Upper lobe of left lung (tissue), 4 donors: ENCODE results near the gene MANEAL.

Experiments used
- EP300 ChIP-seq, 4 donors: sonication (generic); formaldehyde crosslinking; IDR thresholded peaks; one replicate each; pipeline ENCODE4 v1.5.1; 2017; ENCODE audit warnings: antibody characterized with exemption in 4 of 4, control low read depth in 2 of 4
- POLR2A ChIP-seq, 4 donors: fragments of 450-650 bp; IDR thresholded peaks; one replicate each; pipeline ENCODE4 v1.5.1; 2016 to 2017; ENCODE audit warnings: antibody characterized with exemption in 4 of 4, mild to moderate bottlenecking in 2 of 4
- POLR2AphosphoS5 ChIP-seq, 2 donors: sonication (generic); formaldehyde crosslinking; IDR thresholded peaks; one replicate each; pipeline ENCODE4 v1.5.1; 2017; ENCODE audit warnings: antibody characterized with exemption in 2 of 2
- TF ChIP-seq, protein P1 (sequence below), 6 experiments: fragments of 450-650 bp in 4 of 6; fragments of 200-600 bp in 2 of 6; sonication (generic) in 2 of 6; IDR thresholded peaks; one replicate each; pipeline ENCODE4 v1.5.1; 2016 to 2019; ENCODE audit warnings: antibody characterized with exemption in 6 of 6

DNA sequence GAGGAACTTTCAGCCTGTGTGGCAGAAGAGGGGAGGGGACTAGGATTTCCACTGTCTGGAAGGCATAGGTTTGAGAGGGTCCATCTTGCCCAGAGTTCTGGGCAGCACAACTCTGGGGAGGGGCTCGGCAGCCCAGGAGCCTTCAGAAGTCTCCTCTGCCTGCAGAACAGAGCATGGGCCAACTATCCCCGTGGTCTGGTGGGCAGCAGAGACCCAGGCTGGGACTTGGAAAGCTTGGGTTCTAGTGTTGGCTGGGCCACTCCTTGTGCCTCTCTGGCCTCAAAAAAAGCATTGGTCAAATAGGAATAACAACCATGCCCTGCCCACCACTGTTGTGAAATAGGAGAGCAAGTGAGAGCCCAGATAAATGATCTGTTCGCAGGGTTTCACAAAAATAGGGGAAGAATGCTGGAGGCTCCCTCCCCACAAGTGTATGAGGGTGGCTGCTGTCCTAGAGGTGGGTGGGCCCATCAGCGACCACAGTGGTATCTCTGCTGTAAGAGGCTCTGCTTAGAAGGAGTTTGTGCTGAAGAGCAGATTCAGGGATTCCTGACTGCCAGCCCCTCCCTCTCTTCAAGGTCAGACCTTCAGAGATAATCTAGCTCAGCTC lies 37.6 kb upstream of the MANEAL start:
- TF ChIP-seq POLR2AphosphoS5 (IDR thresholded peaks at IDR 0.05) (no peak), POLR2A (IDR thresholded peaks at IDR 0.05) (no peak), EP300 (IDR thresholded peaks at IDR 0.05) (no peak)
- TF ChIP-seq, protein P1, sequence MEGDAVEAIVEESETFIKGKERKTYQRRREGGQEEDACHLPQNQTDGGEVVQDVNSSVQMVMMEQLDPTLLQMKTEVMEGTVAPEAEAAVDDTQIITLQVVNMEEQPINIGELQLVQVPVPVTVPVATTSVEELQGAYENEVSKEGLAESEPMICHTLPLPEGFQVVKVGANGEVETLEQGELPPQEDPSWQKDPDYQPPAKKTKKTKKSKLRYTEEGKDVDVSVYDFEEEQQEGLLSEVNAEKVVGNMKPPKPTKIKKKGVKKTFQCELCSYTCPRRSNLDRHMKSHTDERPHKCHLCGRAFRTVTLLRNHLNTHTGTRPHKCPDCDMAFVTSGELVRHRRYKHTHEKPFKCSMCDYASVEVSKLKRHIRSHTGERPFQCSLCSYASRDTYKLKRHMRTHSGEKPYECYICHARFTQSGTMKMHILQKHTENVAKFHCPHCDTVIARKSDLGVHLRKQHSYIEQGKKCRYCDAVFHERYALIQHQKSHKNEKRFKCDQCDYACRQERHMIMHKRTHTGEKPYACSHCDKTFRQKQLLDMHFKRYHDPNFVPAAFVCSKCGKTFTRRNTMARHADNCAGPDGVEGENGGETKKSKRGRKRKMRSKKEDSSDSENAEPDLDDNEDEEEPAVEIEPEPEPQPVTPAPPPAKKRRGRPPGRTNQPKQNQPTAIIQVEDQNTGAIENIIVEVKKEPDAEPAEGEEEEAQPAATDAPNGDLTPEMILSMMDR (IDR thresholded peaks at IDR 0.05): no peak
